K562 (cell line): ENCODE results near the gene COL4A2. TPM values are rescaled to one million over a fixed set of nuclear protein-coding genes. Genes with fewer than 3 reads are reported as not detected.
A peak's percentile ranks its signal among the peaks of the same experiment; 100 is the strongest.

Source experiments
- ARID1B ChIP-seq: fragments of 450-650 bp; IDR thresholded peaks from 2 replicates; pipeline ENCODE4 v1.6.1; 2016; ENCODE audit warnings: antibody characterized with exemption, mild to moderate bottlenecking, inconsistent platforms
- ATF1 ChIP-seq, 2 experiments: fragments of 450-650 bp in 1 of 2; IDR thresholded peaks; 2 replicates each; pipeline ENCODE4 v1.6.1; 2016; ENCODE audit warnings: missing compliant biosample characterization in 1 of 2, missing genetic modification characterization in 1 of 2
- CREM ChIP-seq: IDR thresholded peaks from 2 replicates; pipeline ENCODE4 v1.6.1; 2014; ENCODE audit warnings: antibody characterized with exemption, low read depth
- HDAC6 ChIP-seq: IDR thresholded peaks from 2 replicates; pipeline ENCODE4 v1.6.1; 2012; ENCODE audit warnings: low read depth, mild to moderate bottlenecking, control low read depth, inconsistent platforms, low read length, moderate library complexity
- MTA3 ChIP-seq: fragments of 450-650 bp; formaldehyde crosslinking; IDR thresholded peaks from 2 replicates; pipeline ENCODE4 v1.6.1; 2017; ENCODE audit warnings: mild to moderate bottlenecking, borderline replicate concordance
- SMARCA4 ChIP-seq: fragments of 450-650 bp; IDR thresholded peaks from 2 replicates; pipeline ENCODE4 v1.6.1; 2016
- TCF3 ChIP-seq: sonication (generic); formaldehyde crosslinking; IDR thresholded peaks from 2 replicates; pipeline ENCODE4 v1.4.0; 2020; ENCODE audit warnings: mild to moderate bottlenecking, missing genetic modification reagents
- TGIF2 ChIP-seq: sonication (generic); formaldehyde crosslinking; IDR thresholded peaks from 2 replicates; pipeline ENCODE4 v1.8.1; 2022; ENCODE audit warnings: mild to moderate bottlenecking, missing genetic modification reagents, moderate library complexity
- TRIM24 ChIP-seq, 2 experiments: fragments of 450-650 bp; IDR thresholded peaks; 2 replicates each; pipeline ENCODE4 v1.6.1; 2016
- ZBTB17 ChIP-seq: fragments of 450-650 bp; formaldehyde crosslinking; IDR thresholded peaks from 2 replicates; pipeline ENCODE4 v1.4.0; 2020; ENCODE audit warnings: mild to moderate bottlenecking
- ZNF324 ChIP-seq: fragments of 250-450 bp; sonication (Bioruptor Pico); IDR thresholded peaks from 2 replicates; pipeline ENCODE4 v1.4.0; 2020; ENCODE audit warnings: mild to moderate bottlenecking
- ZNF407 ChIP-seq: fragments of 450-650 bp; IDR thresholded peaks from 2 replicates; pipeline ENCODE4 v1.6.1; 2016; ENCODE audit warnings: low read depth
- ZNF589 ChIP-seq: fragments of 200-800 bp; sonication (Bioruptor generic); IDR thresholded peaks from 2 replicates; pipeline ENCODE4 v1.6.1; 2016; ENCODE audit warnings: low read depth, missing genetic modification characterization, missing compliant biosample characterization
- polyA plus RNA-seq, 8 experiments: library from polyadenylated mRNA; depleted of rRNA in 4 of 8; stranded (reverse) in 5 of 8; unstranded in 3 of 8; fragments of >200 nt; fragmentation: Nextera tagmentation in 2 of 8; fragmentation: Illumina TruSeq in 1 of 8; extraction: Ambion mirVana in 2 of 8; extraction: Trizol in 1 of 8; gene quantifications; 2 replicates each; pipeline versions ENCODE4 v1.2.1 to v1.2.3, GENCODE V29; 2011 to 2014; ENCODE audit warnings: inconsistent platforms in 1 of 8, missing spikeins in 1 of 8
- total RNA-seq, 7 experiments: library from RNA; depleted of rRNA in 6 of 7; stranded (reverse); fragments of >200 nt in 6 of 7; fragmentation: Illumina TruSeq in 2 of 7; extraction: Trizol in 2 of 7; gene quantifications; 2 replicates each; pipeline versions ENCODE4 v1.2.1 to v1.2.3, GENCODE V29; 2011 to 2021; ENCODE audit warnings: low replicate concordance in 1 of 7
- TF ChIP-seq, protein P1 (sequence below): sonication (generic); formaldehyde crosslinking; IDR thresholded peaks from 2 replicates; pipeline ENCODE4 v1.9.0; 2022; ENCODE audit warnings: mild to moderate bottlenecking, missing genetic modification reagents
- TF ChIP-seq, protein P2 (sequence below): fragments of 200-800 bp; sonication (Bioruptor generic); IDR thresholded peaks from 2 replicates; pipeline ENCODE4 v1.6.1; 2017; ENCODE audit warnings: missing genetic modification characterization, missing compliant biosample characterization
- TF ChIP-seq, protein P3 (sequence below): IDR thresholded peaks from 2 replicates; pipeline ENCODE4 v1.6.1; 2014; ENCODE audit warnings: antibody characterized with exemption
- TF ChIP-seq, protein P4 (sequence below): fragments of 450-650 bp; IDR thresholded peaks from 2 replicates; pipeline ENCODE4 v1.6.1; 2016

Gene COL4A2
- total and polyA plus RNA-seq, 9 of the 15 experiments (the other 6 are each of a cell fraction or from before 2014, with no cell fraction given): 0.13 to 15.2 (median 8.1) TPM

GRCh38 chr13:110509478-110509926 lies 202.4 kb downstream of the COL4A2 start (continued):
- TF ChIP-seq ZNF407 (no peak), ZNF324 (CRISPR knock-in tag) (no peak), ZNF589 (CRISPR knock-in tag) (0 out of 2 replicates have a peak, but pooled peaks have one; percentile 13), MTA3 (no peak), TGIF2 (CRISPR knock-in tag) (no peak), ATF1 (CRISPR knock-in tag; IDR thresholded peaks at IDR 0.05) (no peak), ATF1 (tag; IDR thresholded peaks at IDR 0.05) (peak; percentile 56; the same call in 1 of the 2 replicates), CREM (peak; percentile 75), HDAC6 (no peak), ZBTB17 (no peak), ARID1B (peak; percentile 80), SMARCA4 (no peak), TCF3 (CRISPR knock-in tag) (peak; percentile 80), TRIM24 (IDR thresholded peaks at IDR 0.05) (peak; percentile 44 to 63; a peak in 2 of 4 replicates)
- TF ChIP-seq, protein P1, sequence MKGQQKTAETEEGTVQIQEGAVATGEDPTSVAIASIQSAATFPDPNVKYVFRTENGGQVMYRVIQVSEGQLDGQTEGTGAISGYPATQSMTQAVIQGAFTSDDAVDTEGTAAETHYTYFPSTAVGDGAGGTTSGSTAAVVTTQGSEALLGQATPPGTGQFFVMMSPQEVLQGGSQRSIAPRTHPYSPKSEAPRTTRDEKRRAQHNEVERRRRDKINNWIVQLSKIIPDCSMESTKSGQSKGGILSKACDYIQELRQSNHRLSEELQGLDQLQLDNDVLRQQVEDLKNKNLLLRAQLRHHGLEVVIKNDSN (CRISPR knock-in tag): no peak
- TF ChIP-seq, protein P2, sequence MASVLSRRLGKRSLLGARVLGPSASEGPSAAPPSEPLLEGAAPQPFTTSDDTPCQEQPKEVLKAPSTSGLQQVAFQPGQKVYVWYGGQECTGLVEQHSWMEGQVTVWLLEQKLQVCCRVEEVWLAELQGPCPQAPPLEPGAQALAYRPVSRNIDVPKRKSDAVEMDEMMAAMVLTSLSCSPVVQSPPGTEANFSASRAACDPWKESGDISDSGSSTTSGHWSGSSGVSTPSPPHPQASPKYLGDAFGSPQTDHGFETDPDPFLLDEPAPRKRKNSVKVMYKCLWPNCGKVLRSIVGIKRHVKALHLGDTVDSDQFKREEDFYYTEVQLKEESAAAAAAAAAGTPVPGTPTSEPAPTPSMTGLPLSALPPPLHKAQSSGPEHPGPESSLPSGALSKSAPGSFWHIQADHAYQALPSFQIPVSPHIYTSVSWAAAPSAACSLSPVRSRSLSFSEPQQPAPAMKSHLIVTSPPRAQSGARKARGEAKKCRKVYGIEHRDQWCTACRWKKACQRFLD (CRISPR knock-in tag): no peak
- TF ChIP-seq, protein P3, sequence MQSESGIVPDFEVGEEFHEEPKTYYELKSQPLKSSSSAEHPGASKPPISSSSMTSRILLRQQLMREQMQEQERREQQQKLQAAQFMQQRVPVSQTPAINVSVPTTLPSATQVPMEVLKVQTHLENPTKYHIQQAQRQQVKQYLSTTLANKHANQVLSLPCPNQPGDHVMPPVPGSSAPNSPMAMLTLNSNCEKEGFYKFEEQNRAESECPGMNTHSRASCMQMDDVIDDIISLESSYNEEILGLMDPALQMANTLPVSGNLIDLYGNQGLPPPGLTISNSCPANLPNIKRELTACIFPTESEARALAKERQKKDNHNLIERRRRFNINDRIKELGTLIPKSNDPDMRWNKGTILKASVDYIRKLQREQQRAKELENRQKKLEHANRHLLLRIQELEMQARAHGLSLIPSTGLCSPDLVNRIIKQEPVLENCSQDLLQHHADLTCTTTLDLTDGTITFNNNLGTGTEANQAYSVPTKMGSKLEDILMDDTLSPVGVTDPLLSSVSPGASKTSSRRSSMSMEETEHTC: peak; percentile 71; the same call in 1 of the 2 replicates
- TF ChIP-seq, protein P4, sequence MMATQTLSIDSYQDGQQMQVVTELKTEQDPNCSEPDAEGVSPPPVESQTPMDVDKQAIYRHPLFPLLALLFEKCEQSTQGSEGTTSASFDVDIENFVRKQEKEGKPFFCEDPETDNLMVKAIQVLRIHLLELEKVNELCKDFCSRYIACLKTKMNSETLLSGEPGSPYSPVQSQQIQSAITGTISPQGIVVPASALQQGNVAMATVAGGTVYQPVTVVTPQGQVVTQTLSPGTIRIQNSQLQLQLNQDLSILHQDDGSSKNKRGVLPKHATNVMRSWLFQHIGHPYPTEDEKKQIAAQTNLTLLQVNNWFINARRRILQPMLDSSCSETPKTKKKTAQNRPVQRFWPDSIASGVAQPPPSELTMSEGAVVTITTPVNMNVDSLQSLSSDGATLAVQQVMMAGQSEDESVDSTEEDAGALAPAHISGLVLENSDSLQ: peak; percentile 61
